Measurements from ENCODE around the gene ATG12. TPM values are rescaled to one million over a fixed set of nuclear protein-coding genes. Genes with fewer than 3 reads are reported as not detected.

Gene ATG12
- polyA plus RNA-seq, 1 of the 3 experiments (the other 2 are of a cell fraction), result 29.1 TPM

DNA sequence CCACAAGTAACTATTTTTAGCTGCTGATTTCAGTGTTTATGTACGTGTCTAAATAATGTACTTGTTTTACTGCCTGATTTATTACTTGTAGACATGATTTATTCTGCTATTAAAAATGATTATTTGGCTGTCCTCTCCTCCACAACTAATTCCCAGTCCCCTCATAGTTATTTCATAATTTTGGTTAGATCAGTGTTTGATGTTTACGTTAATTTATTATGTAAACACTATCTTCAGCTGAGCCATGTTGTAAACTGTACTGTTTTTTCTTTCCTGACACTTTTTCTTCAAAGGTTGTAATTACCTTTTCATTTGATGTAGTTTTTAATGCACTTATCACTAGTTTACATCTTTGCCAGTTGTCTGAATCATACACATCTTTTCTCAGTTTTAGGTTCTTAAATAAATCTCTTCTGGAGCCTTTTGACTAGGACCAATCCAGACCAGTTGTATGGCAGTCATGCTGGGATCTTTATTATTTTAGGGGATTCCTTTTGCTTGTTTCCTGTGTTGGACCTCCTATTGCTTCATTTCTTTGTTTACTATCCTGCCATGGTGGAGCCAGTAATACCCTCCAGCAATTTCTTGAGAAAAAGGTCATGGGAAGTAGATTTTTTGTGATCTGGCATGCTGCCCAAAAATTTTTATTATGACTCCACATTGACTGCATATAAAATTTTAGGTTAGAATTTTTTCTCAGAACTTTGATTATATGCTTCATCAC is 16.4 kb upstream of the ATG12 start (continued):
- TF ChIP-seq TEAD4 (IDR thresholded peaks at IDR 0.05; ENCODE audit: borderline replicate concordance, insufficient read depth) (no peak), CHD2 (IDR thresholded peaks at IDR 0.05; ENCODE audit: low read length, partially characterized antibody) (no peak)
- TF ChIP-seq, protein P1, sequence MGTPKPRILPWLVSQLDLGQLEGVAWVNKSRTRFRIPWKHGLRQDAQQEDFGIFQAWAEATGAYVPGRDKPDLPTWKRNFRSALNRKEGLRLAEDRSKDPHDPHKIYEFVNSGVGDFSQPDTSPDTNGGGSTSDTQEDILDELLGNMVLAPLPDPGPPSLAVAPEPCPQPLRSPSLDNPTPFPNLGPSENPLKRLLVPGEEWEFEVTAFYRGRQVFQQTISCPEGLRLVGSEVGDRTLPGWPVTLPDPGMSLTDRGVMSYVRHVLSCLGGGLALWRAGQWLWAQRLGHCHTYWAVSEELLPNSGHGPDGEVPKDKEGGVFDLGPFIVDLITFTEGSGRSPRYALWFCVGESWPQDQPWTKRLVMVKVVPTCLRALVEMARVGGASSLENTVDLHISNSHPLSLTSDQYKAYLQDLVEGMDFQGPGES (IDR thresholded peaks at IDR 0.05; ENCODE audit: low read depth, low read length), result no peak

DNA sequence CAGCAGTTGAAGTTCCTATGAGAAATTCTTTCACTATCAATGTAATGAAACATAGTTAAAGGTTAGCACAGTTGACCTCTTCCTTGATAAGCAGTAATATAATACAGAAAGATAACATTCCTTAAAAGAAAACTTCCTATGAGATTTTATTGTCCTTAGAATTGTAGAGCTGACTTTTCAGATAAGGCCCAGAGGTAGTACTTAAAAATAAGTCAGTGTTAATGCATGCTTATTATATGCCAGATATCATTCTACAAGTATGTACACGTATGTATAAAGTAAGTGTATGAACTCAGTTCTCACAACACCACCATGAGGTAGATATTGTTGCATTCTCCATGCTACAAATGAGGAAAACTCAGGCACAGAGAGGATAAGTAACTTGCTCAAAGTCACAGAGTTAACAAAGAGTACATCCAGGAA is 15.7 kb upstream of the ATG12 start:
- Histone ChIP-seq H3K4me3 (ENCODE audit: low read depth in 2 of 2, low read length in 1 of 2) (no peak overlapping the region), H3K4me2 (no peak overlapping the region), H3K9me2 (no peaks in the 10 kb centered on the region), H3K9ac (no peak overlapping the region), H3K27ac (ENCODE audit: low read depth in 2 of 2, low read length in 1 of 2) (no peak overlapping the region), H3K27me3 (ENCODE audit: insufficient read depth) (no peaks in the 10 kb centered on the region), H3K4me1 (ENCODE audit: control insufficient read depth in 1 of 2, insufficient read depth in 2 of 2, low read depth in 1 of 2, low read length in 1 of 2) (peaks cover 0 to 14% of the 10 kb centered on the region in 2 experiments; a peak in 3 of 4 replicates), H2AFZ (ENCODE audit: low read depth) (no peak overlapping the region), H3K36me3 (replicated peaks in 1 of 2; ENCODE audit: control insufficient read depth in 1 of 2, insufficient read depth in 2 of 2, low read length in 1 of 2) (no peaks in the 10 kb centered on the region), H3K79me2 (ENCODE audit: insufficient read depth) (peaks cover 88% of the 10 kb centered on the region), H3K9me3 (no peaks in the 10 kb centered on the region), H3F3A (replicated peaks; ENCODE audit: insufficient read depth) (peaks cover 4% of the 10 kb centered on the region), H4K20me1 (ENCODE audit: insufficient read depth) (peaks cover 20% of the 10 kb centered on the region)
- no peak for DNase-seq
- POLR2A ChIA-PET, result no interaction called here
- TF ChIP-seq GABPA (IDR thresholded peaks at IDR 0.05; ENCODE audit: low read depth) (no peak), SMC3 (IDR thresholded peaks at IDR 0.05; ENCODE audit: low read depth, low read length) (no peak), SIN3A (IDR thresholded peaks at IDR 0.05; ENCODE audit: borderline replicate concordance, low read depth, low read length) (no peak), MEF2A (IDR thresholded peaks at IDR 0.05; ENCODE audit: borderline replicate concordance, low read depth) (no peak), NFIC (IDR thresholded peaks at IDR 0.05; ENCODE audit: borderline replicate concordance) (no peak), TAF1 (IDR thresholded peaks at IDR 0.05; ENCODE audit: borderline replicate concordance, low read depth, low read length) (no peak), FOXJ3 (CRISPR knock-in tag; IDR thresholded peaks at IDR 0.05) (no peak), EP300 (IDR thresholded peaks at IDR 0.05; ENCODE audit: borderline replicate concordance in 1 of 2, low read depth in 1 of 2, low read length in 1 of 2) (no peak), EZH2phosphoT487 (IDR thresholded peaks at IDR 0.05; ENCODE audit: borderline replicate concordance, low read depth) (no peak), YY1 (IDR thresholded peaks at IDR 0.05; ENCODE audit: low read depth) (no peak), TCF12 (IDR thresholded peaks at IDR 0.05) (no peak), RXRA (IDR thresholded peaks at IDR 0.05; ENCODE audit: borderline replicate concordance, low read depth) (no peak), JUND (IDR thresholded peaks at IDR 0.05) (no peak), RFX5 (IDR thresholded peaks at IDR 0.05; ENCODE audit: low read length) (no peak)
- TF ChIP-seq, protein P2, sequence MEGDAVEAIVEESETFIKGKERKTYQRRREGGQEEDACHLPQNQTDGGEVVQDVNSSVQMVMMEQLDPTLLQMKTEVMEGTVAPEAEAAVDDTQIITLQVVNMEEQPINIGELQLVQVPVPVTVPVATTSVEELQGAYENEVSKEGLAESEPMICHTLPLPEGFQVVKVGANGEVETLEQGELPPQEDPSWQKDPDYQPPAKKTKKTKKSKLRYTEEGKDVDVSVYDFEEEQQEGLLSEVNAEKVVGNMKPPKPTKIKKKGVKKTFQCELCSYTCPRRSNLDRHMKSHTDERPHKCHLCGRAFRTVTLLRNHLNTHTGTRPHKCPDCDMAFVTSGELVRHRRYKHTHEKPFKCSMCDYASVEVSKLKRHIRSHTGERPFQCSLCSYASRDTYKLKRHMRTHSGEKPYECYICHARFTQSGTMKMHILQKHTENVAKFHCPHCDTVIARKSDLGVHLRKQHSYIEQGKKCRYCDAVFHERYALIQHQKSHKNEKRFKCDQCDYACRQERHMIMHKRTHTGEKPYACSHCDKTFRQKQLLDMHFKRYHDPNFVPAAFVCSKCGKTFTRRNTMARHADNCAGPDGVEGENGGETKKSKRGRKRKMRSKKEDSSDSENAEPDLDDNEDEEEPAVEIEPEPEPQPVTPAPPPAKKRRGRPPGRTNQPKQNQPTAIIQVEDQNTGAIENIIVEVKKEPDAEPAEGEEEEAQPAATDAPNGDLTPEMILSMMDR (IDR thresholded peaks at IDR 0.05), result no peak
- TF ChIP-seq, protein P3, sequence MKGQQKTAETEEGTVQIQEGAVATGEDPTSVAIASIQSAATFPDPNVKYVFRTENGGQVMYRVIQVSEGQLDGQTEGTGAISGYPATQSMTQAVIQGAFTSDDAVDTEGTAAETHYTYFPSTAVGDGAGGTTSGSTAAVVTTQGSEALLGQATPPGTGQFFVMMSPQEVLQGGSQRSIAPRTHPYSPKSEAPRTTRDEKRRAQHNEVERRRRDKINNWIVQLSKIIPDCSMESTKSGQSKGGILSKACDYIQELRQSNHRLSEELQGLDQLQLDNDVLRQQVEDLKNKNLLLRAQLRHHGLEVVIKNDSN (IDR thresholded peaks at IDR 0.05; ENCODE audit: borderline replicate concordance, low read depth), result no peak
- TF ChIP-seq, protein P1 (IDR thresholded peaks at IDR 0.05; ENCODE audit: low read depth, low read length), result no peak
- TF ChIP-seq, protein P4, sequence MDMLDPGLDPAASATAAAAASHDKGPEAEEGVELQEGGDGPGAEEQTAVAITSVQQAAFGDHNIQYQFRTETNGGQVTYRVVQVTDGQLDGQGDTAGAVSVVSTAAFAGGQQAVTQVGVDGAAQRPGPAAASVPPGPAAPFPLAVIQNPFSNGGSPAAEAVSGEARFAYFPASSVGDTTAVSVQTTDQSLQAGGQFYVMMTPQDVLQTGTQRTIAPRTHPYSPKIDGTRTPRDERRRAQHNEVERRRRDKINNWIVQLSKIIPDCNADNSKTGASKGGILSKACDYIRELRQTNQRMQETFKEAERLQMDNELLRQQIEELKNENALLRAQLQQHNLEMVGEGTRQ (IDR thresholded peaks at IDR 0.05; ENCODE audit: borderline replicate concordance, low read depth, low read length), result no peak
- TF ChIP-seq, protein P5, sequence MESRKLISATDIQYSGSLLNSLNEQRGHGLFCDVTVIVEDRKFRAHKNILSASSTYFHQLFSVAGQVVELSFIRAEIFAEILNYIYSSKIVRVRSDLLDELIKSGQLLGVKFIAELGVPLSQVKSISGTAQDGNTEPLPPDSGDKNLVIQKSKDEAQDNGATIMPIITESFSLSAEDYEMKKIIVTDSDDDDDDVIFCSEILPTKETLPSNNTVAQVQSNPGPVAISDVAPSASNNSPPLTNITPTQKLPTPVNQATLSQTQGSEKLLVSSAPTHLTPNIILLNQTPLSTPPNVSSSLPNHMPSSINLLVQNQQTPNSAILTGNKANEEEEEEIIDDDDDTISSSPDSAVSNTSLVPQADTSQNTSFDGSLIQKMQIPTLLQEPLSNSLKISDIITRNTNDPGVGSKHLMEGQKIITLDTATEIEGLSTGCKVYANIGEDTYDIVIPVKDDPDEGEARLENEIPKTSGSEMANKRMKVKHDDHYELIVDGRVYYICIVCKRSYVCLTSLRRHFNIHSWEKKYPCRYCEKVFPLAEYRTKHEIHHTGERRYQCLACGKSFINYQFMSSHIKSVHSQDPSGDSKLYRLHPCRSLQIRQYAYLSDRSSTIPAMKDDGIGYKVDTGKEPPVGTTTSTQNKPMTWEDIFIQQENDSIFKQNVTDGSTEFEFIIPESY (IDR thresholded peaks at IDR 0.05; ENCODE audit: borderline replicate concordance, low read depth), result no peak
- TF ChIP-seq, protein P6, sequence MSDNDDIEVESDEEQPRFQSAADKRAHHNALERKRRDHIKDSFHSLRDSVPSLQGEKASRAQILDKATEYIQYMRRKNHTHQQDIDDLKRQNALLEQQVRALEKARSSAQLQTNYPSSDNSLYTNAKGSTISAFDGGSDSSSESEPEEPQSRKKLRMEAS (IDR thresholded peaks at IDR 0.05; ENCODE audit: low read depth), result no peak
- 95% methylated on average over 1 of the region's 1 CpG for WGBS (ENCODE audit: low lambda C conversion rate)
- CTCF ChIA-PET, result no interaction called here

All from SK-N-SH (cell line).